Ishikawa (cell line): ENCODE measurements around the gene DIP2A.

Experiments
- CEBPB ChIP-seq: IDR thresholded peaks from 2 replicates; pipeline ENCODE4 v1.6.1; 2012
- CREB1 ChIP-seq: IDR thresholded peaks from 2 replicates; pipeline ENCODE4 v1.6.1; 2012; ENCODE audit warnings: low read depth
- EGR1 ChIP-seq: IDR thresholded peaks from 2 replicates; pipeline ENCODE4 v1.6.1; 2012
- EP300 ChIP-seq: IDR thresholded peaks from 2 replicates; pipeline ENCODE4 v1.6.1; 2012; ENCODE audit warnings: borderline replicate concordance
- NFIC ChIP-seq: IDR thresholded peaks from 2 replicates; pipeline ENCODE4 v1.6.1; 2012
- RAD21 ChIP-seq: IDR thresholded peaks from 2 replicates; pipeline ENCODE4 v1.6.1; 2012; ENCODE audit warnings: low read depth
- TAF1 ChIP-seq: IDR thresholded peaks from 2 replicates; pipeline ENCODE4 v1.6.1; 2012; ENCODE audit warnings: low read depth, mild to moderate bottlenecking
- TCF12 ChIP-seq: IDR thresholded peaks from 2 replicates; pipeline ENCODE4 v1.6.1; 2012; ENCODE audit warnings: low read depth
- TEAD4 ChIP-seq: IDR thresholded peaks from 2 replicates; pipeline ENCODE4 v1.6.1; 2012
- YY1 ChIP-seq: IDR thresholded peaks from 2 replicates; pipeline ENCODE4 v1.6.1; 2012; ENCODE audit warnings: low read depth
- ZBTB7A ChIP-seq: IDR thresholded peaks from 2 replicates; pipeline ENCODE4 v1.6.1; 2012; ENCODE audit warnings: low read depth
- TF ChIP-seq, protein P1 (sequence below): IDR thresholded peaks from 2 replicates; pipeline ENCODE4 v1.6.1; 2012
- TF ChIP-seq, protein P2 (sequence below): IDR thresholded peaks from 2 replicates; pipeline ENCODE4 v1.6.1; 2012; ENCODE audit warnings: low read depth, mild to moderate bottlenecking
- TF ChIP-seq, protein P3 (sequence below): IDR thresholded peaks from 2 replicates; pipeline ENCODE4 v1.6.1; 2012

DNA sequence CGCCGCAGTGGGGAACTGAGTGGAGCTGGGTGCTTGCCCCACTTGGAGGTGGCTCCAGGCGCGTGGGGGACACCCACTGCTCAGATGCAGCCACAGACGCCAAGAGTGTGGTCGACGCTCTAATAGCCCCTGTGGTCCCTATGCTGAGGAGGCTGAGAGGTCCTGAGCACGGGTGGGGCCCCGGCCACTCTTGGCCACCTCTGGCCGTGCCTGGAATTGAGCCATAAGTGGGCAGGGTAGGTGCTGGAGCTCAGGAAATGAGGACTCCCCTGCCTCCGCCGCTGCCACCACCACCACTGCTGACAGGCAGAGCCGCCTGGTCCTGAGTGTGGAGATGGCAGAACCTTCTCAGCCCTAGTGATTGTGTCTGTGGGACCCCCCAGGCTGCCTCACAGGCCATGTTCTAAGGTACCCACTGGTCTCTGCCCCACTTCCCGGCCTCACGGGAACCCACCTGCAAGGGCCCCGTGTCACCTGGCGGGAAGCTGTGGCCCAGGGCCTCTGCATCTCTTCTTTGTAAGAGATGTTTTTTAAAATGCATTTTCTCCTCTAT is 34.6 kb upstream of the DIP2A start:
- TF ChIP-seq TCF12, result no peak
- TF ChIP-seq ZBTB7A, result no peak
- no peak for TF ChIP-seq TAF1
- TF ChIP-seq, protein P1, sequence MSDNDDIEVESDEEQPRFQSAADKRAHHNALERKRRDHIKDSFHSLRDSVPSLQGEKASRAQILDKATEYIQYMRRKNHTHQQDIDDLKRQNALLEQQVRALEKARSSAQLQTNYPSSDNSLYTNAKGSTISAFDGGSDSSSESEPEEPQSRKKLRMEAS, result no peak
- TF ChIP-seq CREB1, result no peak
- TF ChIP-seq, protein P2, sequence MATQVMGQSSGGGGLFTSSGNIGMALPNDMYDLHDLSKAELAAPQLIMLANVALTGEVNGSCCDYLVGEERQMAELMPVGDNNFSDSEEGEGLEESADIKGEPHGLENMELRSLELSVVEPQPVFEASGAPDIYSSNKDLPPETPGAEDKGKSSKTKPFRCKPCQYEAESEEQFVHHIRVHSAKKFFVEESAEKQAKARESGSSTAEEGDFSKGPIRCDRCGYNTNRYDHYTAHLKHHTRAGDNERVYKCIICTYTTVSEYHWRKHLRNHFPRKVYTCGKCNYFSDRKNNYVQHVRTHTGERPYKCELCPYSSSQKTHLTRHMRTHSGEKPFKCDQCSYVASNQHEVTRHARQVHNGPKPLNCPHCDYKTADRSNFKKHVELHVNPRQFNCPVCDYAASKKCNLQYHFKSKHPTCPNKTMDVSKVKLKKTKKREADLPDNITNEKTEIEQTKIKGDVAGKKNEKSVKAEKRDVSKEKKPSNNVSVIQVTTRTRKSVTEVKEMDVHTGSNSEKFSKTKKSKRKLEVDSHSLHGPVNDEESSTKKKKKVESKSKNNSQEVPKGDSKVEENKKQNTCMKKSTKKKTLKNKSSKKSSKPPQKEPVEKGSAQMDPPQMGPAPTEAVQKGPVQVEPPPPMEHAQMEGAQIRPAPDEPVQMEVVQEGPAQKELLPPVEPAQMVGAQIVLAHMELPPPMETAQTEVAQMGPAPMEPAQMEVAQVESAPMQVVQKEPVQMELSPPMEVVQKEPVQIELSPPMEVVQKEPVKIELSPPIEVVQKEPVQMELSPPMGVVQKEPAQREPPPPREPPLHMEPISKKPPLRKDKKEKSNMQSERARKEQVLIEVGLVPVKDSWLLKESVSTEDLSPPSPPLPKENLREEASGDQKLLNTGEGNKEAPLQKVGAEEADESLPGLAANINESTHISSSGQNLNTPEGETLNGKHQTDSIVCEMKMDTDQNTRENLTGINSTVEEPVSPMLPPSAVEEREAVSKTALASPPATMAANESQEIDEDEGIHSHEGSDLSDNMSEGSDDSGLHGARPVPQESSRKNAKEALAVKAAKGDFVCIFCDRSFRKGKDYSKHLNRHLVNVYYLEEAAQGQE, result no peak
- no peak for TF ChIP-seq EP300
- TF ChIP-seq YY1, result no peak
- no peak for TF ChIP-seq TEAD4
- TF ChIP-seq CEBPB, result no peak
- TF ChIP-seq EGR1, result no peak
- TF ChIP-seq RAD21, result no peak
- TF ChIP-seq, protein P3, sequence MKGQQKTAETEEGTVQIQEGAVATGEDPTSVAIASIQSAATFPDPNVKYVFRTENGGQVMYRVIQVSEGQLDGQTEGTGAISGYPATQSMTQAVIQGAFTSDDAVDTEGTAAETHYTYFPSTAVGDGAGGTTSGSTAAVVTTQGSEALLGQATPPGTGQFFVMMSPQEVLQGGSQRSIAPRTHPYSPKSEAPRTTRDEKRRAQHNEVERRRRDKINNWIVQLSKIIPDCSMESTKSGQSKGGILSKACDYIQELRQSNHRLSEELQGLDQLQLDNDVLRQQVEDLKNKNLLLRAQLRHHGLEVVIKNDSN, result no peak
- no peak for TF ChIP-seq NFIC
